Mesodermal cell (in vitro differentiated cells): ENCODE measurements around the gene LASP1NB.
"Not testable (repeated sequence)": the region's sequence is repeated elsewhere in the genome, so short reads cannot be mapped to it uniquely, and the experiment has no call there.

ENCODE experiments used
- H3K27ac ChIP-seq: 2 replicates; pipeline ENCODE4 v1.7.0; 2013; ENCODE audit warnings: mild to moderate bottlenecking, low read depth, low read length, moderate library complexity; ENCODE audit not compliant: severe bottlenecking
- H3K36me3 ChIP-seq: 2 replicates; pipeline ENCODE4 v1.7.1; 2013; ENCODE audit warnings: mild to moderate bottlenecking, low read length, moderate library complexity; ENCODE audit not compliant: control insufficient read depth, insufficient read depth
- H3K4me1 ChIP-seq: one replicate; pipeline ENCODE4 v1.7.1; 2013; ENCODE audit warnings: mild to moderate bottlenecking, low read length; ENCODE audit not compliant: insufficient read depth, control insufficient read depth, poor library complexity, severe bottlenecking
- H3K4me3 ChIP-seq: 2 replicates; pipeline ENCODE4 v1.7.0; 2013; ENCODE audit warnings: low read length, control low read depth, mild to moderate bottlenecking; ENCODE audit not compliant: insufficient read depth, poor library complexity, severe bottlenecking; ENCODE audit errors: extremely low read depth
- H3K9me3 ChIP-seq: 2 replicates; pipeline ENCODE4 v1.7.1; 2013; ENCODE audit warnings: mild to moderate bottlenecking, low read length, moderate library complexity; ENCODE audit not compliant: control insufficient read depth
- WGBS, 2 experiments: methylation state at CpG; one replicate each; pipeline ENCODE4 v1.1.5; 2013; ENCODE audit warnings: missing lambda C conversion rate in 2 of 2; ENCODE audit not compliant: insufficient coverage in 2 of 2; 5-methylcytosine and 5-hydroxymethylcytosine counted together

Gene LASP1NB

GRCh38 chr17:38918916-38919315 is 6.5 kb upstream of the LASP1NB start:
- WGBS, 2 experiments: 100% methylated on average over 2 of the region's 5 CpGs; no CpG with 5 or more reads in 1 of the 2 experiments

DNA sequence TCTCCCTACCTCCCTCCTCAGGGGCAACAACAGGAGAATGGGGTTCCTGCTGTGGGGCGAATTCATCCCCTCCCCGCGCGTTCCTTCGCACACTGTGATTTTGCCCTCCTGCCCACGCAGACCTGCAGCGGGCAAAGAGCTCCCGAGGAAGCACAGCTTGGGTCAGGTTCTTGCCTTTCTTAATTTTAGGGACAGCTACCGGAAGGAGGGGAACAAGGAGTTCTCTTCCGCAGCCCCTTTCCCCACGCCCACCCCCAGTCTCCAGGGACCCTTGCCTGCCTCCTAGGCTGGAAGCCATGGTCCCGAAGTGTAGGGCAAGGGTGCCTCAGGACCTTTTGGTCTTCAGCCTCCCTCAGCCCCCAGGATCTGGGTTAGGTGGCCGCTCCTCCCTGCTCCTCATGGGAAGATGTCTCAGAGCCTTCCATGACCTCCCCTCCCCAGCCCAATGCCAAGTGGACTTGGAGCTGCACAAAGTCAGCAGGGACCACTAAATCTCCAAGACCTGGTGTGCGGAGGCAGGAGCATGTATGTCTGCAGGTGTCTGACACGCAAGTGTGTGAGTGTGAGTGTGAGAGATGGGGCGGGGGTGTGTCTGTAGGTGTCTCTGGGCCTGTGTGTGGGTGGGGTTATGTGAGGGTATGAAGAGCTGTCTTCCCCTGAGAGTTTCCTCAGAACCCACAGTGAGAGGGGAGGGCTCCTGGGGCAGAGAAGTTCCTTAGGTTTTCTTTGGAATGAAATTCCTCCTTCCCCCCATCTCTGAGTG is 5.9 kb upstream of the LASP1NB start:
- Histone ChIP-seq H3K4me3 (no peak overlapping the region), H3K27ac (peak overlapping the region; percentile 30), H3K9me3 (no peaks in the 10 kb centered on the region), H3K36me3 (peaks cover 64% of the 10 kb centered on the region), H3K4me1 (peaks cover 28% of the 10 kb centered on the region)
- 95 to 96% methylated on average over 5 to 16 of the region's 16 CpGs for WGBS, 2 experiments

More at GRCh38 chr17:38918916-38919315, 6.5 kb upstream of the LASP1NB start:
- peaks cover 29% of the 10 kb centered on the region for H3K4me1 ChIP-seq
- H3K4me3 ChIP-seq: no peak overlapping the region
- H3K36me3 ChIP-seq: peaks cover 70% of the 10 kb centered on the region
- no peaks in the 10 kb centered on the region for H3K9me3 ChIP-seq
- H3K27ac ChIP-seq: no peak overlapping the region

DNA sequence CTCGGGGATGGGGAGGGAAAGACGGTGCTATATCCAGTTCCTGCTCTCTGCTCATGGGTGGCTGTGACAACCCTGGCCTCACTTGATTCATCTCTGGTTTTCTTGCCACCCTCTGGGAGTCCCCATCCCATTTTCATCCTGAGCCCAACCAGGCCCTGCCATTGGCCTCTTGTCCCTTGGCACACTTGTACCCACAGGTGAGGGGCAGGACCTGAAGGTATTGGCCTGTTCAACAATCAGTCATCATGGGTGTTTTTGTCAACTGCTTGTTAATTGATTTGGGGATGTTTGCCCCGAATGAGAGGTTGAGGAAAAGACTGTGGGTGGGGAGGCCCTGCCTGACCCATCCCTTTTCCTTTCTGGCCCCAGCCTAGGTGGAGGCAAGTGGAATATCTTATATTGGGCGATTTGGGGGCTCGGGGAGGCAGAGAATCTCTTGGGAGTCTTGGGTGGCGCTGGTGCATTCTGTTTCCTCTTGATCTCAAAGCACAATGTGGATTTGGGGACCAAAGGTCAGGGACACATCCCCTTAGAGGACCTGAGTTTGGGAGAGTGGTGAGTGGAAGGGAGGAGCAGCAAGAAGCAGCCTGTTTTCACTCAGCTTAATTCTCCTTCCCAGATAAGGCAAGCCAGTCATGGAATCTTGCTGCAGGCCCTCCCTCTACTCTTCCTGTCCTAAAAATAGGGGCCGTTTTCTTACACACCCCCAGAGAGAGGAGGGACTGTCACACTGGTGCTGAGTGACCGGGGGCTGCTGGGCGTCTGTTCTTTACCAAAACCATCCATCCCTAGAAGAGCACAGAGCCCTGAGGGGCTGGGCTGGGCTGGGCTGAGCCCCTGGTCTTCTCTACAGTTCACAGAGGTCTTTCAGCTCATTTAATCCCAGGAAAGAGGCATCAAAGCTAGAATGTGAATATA is 4.8 kb upstream of the LASP1NB start:
- peak overlapping the region; percentile 41 for H3K27ac ChIP-seq
- 76 to 93% methylated on average over 3 of the region's 9 CpGs for WGBS, 2 experiments
- H3K9me3 ChIP-seq: no peaks in the 10 kb centered on the region
- H3K4me3 ChIP-seq: no peak overlapping the region
- H3K36me3 ChIP-seq: peaks cover 52% of the 10 kb centered on the region
- peaks cover 31% of the 10 kb centered on the region for H3K4me1 ChIP-seq

DNA sequence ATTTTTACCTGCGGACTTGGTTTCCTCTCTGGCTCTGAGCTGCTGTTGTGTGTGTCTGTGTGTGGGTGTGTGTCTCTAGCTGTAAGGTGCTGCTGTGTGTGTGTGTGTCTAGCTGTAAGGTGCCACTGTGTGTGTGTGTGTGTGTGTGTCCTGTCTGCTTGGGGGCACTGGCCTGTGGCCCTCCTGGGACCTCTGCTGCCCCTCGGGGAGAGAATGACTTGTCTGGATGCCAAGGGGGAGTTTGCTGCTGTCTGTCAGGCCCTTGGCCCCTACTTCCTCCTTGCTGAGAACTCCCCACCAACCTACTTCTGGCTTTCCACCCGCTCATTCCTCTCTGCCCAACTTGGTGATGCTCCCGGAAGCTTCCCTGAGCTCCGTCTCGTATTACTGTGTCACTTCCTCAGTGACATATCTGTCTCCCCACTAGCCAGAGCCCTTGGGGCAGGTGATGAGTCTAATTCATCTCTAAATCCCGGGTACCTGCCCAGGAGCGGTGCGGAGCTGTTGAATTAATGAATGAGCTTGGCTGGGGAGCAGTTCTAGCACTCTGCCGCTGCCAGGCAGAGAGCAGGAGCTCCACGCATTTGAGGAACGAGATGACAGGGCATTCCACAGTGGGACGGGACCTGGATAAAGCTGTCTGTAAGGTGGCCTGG is 3.5 kb upstream of the LASP1NB start:
- no peaks in the 10 kb centered on the region for H3K9me3 ChIP-seq
- H3K27ac ChIP-seq: no peak overlapping the region
- 90 to 91% methylated on average over 8 to 12 of the region's 13 CpGs for WGBS, 2 experiments
- peaks cover 41% of the 10 kb centered on the region for H3K36me3 ChIP-seq
- peaks cover 37% of the 10 kb centered on the region for H3K4me1 ChIP-seq
- H3K4me3 ChIP-seq: no peak overlapping the region

DNA sequence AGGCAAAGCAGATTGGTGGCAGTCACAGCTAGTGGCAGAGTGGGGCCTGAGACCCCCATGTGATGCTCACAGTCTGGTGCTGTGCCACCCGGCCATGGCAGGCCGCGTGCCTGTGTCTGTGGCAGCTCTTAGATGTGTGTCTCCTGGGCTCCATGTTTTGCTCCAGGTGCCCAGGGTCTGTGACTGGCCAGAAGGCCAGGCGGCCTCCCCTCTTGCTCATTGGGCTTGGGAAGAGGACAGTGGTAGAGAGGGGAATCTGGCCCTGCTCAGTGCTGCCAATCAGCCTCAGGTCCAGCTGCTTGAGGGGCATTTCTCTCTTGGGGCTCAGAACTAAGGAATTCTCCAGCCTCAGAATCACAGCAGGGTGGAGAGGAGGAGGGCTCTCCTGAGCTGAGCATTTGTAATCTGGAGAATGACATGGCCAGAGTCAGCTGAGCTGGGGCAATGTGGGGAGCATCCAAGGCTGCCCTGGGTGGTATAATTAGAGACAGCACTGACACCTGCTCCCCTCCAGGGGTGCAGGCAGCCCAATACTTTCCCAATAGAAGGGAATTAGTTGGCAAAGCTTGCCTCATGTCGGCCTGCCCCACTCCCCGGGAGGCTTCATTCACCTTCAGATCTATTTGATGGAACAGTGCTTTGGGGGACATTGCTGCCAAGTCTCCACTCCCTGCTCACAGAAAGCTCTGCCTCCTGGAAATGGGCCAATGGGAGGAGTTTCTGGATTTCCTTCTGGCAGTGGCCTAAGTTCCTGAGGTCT is 2.7 kb upstream of the LASP1NB start:
- WGBS, 2 experiments: 71 to 74% methylated on average over 4 to 6 of the region's 6 CpGs
- H3K4me1 ChIP-seq: peaks cover 37% of the 10 kb centered on the region
- no peak overlapping the region for H3K4me3 ChIP-seq
- H3K27ac ChIP-seq: no peak overlapping the region
- H3K9me3 ChIP-seq: no peaks in the 10 kb centered on the region
- peaks cover 32% of the 10 kb centered on the region for H3K36me3 ChIP-seq

DNA sequence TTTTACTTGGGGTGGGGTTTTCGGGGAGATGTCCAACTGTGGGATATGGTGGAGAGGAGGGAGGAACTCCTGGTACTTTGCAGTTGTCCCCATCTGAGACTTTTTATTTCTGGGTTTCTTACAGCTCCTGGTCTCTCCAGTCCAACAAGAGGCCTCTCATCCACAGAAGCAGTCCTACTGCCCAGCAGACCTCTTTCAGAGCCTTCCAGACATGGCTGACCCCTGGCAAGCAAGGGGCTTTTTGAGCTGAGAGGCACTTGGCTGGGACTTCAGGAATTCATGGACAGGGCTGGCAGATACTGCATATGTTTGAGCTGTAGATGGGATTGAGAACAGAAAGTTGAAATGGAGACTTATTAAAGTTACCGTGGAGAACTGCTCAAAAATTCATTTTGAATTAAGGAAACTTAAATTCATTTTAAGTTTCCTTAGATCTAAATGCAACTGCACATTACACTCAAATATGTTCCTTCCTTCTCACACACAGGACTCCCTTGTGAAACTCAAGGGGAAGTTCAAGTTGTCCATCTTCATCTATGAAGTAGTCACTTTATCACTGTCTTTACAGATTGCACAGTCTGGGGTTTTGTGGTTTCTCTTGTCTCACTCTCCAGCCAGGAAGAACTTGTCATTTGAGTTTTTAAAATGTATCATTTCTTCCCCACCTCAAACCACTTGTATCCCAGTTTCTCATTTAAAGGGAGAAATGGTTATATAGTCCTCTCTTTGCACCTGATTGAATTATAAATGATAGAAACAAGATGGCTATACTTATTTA is 1.1 kb downstream of the LASP1NB start:
- Histone ChIP-seq H3K4me3 (no peak overlapping the region), H3K36me3 (peaks cover 3% of the 10 kb centered on the region), H3K4me1 (peaks cover 16% of the 10 kb centered on the region), H3K27ac (no peak overlapping the region), H3K9me3 (no peaks in the 10 kb centered on the region)
- 100% methylated on average over 1 of the region's 2 CpGs; no CpG with 5 or more reads in 1 of the 2 experiments for WGBS, 2 experiments

- not testable (repeated sequence) for H3K9me3 ChIP-seq
Observed at GRCh38 chr17:38930782-38931181, 5.4 kb downstream of the LASP1NB start.

GRCh38 chr17:38933962-38934361 is 8.5 kb downstream of the LASP1NB start:
- H3K4me1 ChIP-seq, H3K4me3 ChIP-seq, H3K27ac ChIP-seq, H3K36me3 ChIP-seq, H3K9me3 ChIP-seq: not testable (repeated sequence)
- 95 to 100% methylated on average over 3 to 4 of the region's 9 CpGs for WGBS, 2 experiments

More at GRCh38 chr17:38930782-38931181, 5.4 kb downstream of the LASP1NB start:
- WGBS, 2 experiments: 94% methylated on average over 6 of the region's 36 CpGs; no CpG with 5 or more reads in 1 of the 2 experiments
- not testable (repeated sequence) for H3K4me3 ChIP-seq, H3K4me1 ChIP-seq, H3K27ac ChIP-seq, H3K36me3 ChIP-seq

GRCh38 chr17:38939987-38940386 is 14.6 kb downstream of the LASP1NB start:
- no peak overlapping the region for H3K27ac ChIP-seq
- H3K4me3 ChIP-seq: no peak overlapping the region
- H3K36me3 ChIP-seq: no peaks in the 10 kb centered on the region
- H3K9me3 ChIP-seq: no peaks in the 10 kb centered on the region
- no peaks in the 10 kb centered on the region for H3K4me1 ChIP-seq
